GM21737 (cell line): ENCODE measurements around the gene CPPED1.

Source experiments
- ATAC-seq: cut with Tn5 transposase; IDR thresholded peaks from one replicate; pipeline ENCODE4 v1.9.1; 2021; ENCODE audit warnings: mild to moderate bottlenecking, moderate library complexity; ENCODE audit not compliant: unreplicated experiment

The CPPED1 gene

GRCh38 chr16:12653820-12654392 lies 149.8 kb downstream of the CPPED1 start:
- ATAC-seq = no peak

GRCh38 chr16:12652924-12653323 lies 150.8 kb downstream of the CPPED1 start:
- ATAC-seq = no peak

- no peak for ATAC-seq
Measured at GRCh38 chr16:12651765-12652512, 151.7 kb downstream of the CPPED1 start.

GRCh38 chr16:12649356-12649755 lies 154.3 kb downstream of the CPPED1 start:
- ATAC-seq = no peak

DNA sequence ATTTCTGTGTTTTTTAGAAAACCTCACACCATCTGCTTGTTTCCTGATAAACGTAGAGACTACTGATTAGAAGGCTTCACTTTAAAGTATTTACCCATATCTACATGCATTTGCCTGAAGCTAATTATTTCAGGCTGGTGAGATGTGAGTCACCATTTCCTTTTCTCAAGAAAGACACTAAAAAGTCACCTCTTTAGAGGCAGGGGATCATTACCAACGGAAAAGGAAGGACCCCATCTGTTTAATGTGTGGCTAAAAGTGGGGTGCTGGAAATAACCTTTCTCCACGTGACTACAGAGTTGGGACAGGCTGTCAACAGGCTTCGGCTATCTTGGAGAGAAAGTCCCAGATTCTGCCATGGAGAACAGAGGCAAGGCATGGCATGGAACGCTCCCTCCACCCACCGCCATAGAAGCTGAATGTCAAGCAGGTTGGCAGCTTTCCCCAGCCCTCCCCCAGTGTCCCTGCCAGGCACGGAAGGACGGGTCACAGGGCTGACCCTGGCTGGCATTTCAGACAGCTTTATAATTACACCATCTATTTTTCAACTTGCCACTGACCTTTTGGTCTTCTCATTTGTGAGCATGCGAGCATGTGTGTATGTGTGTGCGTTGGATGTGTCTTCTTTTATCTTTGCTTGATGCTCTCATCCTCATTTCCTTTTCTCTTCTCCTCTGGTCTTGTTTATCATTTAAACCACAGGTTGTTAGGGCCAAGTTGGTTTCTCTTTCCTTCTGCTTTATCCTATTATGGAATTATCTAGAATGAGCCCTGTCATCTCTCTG lies 157.0 kb downstream of the CPPED1 start:
- ATAC-seq = no peak

GRCh38 chr16:12646098-12646489 lies 157.6 kb downstream of the CPPED1 start:
- no peak for ATAC-seq

- ATAC-seq = no peak
Measured at GRCh38 chr16:12643034-12643455, 160.6 kb downstream of the CPPED1 start.

DNA sequence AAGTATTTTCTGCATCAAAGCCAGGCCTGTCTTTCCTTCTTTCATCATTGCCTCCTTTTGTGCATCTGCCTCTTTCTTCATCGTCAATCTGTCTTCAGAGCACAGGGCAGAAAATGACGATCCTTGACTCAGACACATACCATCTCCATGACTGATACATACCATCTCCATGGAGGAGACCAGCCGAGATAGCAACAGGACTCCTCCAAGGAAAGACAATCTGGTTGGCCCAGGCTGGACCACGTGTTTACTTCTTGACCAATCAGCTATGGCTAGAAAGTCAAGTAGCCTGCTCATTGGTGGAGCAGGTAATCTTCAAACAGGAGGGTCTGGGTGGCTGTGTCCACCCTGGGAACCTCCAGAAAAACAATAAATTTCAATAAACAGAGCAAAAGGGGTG lies 164.6 kb downstream of the CPPED1 start:
- ATAC-seq = no peak

GRCh38 chr16:12637002-12637401 lies 166.7 kb downstream of the CPPED1 start:
- no peak for ATAC-seq

GRCh38 chr16:12629271-12629670 lies 174.4 kb downstream of the CPPED1 start:
- no peak for ATAC-seq

- ATAC-seq = no peak
Measured at GRCh38 chr16:12628536-12628935, 175.2 kb downstream of the CPPED1 start.

- no peak for ATAC-seq
Measured at GRCh38 chr16:12627394-12627793, 176.3 kb downstream of the CPPED1 start.

DNA sequence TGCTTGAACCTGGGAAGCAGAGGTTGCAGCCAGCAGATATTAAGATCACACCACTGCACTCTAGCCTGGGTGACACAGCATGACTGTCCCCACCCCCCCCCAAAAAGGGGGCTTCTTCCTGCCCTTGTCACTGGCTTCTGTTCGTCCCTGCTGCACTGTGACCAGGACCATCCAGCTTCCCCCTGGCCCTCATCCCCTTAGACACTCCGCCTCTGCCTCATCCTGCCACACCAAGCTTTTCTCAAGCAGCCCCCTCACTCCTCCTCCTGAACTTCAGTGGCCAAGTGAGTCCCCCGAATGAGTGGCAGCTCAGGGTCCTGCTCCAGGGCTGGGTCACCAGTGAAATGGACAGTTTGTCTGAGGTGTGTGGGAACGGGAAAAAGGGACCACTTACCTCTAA lies 177.3 kb downstream of the CPPED1 start:
- no peak for ATAC-seq

- no peak for ATAC-seq
Measured at GRCh38 chr16:12625716-12626115, 178.0 kb downstream of the CPPED1 start.

DNA sequence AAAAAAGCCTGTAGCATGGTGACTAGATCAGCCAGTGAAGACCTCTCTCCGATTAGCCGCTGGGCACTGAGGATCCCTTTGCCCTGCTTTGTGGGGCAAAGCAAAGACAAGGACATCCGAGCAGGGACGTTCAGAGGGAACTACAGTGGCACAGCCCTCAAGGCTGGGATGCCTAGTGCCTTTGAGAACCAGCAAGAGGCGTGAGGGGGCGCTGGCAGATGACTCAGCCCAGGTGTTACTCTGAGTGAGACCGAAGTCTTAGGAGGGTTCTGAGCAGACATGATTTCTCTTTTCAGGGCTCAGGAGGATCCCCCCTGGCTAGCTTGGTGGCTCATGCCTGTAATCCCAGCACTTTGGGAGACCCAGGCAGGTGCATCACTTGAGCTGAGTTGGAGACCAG lies 178.6 kb downstream of the CPPED1 start:
- no peak for ATAC-seq

- ATAC-seq = no peak
Measured at GRCh38 chr16:12620150-12620549, 183.5 kb downstream of the CPPED1 start.

- no peak for ATAC-seq
Measured at GRCh38 chr16:12618515-12618914, 185.2 kb downstream of the CPPED1 start.

GRCh38 chr16:12617401-12617819 lies 186.3 kb downstream of the CPPED1 start:
- no peak for ATAC-seq

DNA sequence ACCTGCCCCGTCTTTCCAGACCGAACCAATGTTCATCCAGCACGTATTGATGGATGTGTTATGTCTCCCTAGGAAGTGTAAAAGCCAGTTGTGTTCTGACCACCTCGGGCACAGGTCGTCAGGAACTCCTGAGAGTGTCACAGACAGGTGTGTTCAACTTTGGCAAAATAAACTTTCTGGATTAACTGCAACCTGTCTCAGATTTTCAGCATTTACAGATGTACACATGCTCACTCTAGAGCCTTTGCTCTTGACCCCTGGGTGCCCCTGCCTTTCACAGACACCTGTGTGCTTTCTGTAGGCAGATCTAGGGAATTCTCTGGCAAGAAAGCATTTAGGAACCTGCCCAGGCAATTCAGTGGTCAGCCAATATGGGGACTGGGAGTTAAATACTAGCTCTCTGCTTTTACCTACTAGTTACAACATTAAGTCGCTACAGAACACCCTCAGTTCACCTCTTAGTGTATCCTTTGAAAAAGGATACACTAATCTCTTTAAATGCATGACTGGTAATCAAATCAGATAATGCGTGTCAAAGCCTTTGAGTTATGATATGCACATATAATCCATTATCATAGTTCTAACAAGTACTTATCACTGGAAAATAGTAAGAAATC lies 188.9 kb downstream of the CPPED1 start:
- no peak for ATAC-seq

GRCh38 chr16:12613992-12614661 lies 189.6 kb downstream of the CPPED1 start:
- no peak for ATAC-seq
